Astrocyte of the spinal cord (primary cell): ENCODE measurements around the gene CRCP.
A peak's percentile ranks its signal among the peaks of the same experiment; 100 is the strongest.
"Not testable (repeated sequence)": the region's sequence is repeated elsewhere in the genome, so short reads cannot be mapped to it uniquely, and the experiment has no call there.

Source experiments
- DNase-seq: peaks from one replicate; pipeline ENCODE4 v3.0.0; 2011; ENCODE audit warnings: low read depth, low spot score
- H3K4me3 ChIP-seq: 2 replicates; pipeline ENCODE4 v1.5.1; 2011; ENCODE audit warnings: low read depth, mild to moderate bottlenecking, low read length, moderate library complexity
- CTCF ChIP-seq: IDR thresholded peaks from 2 replicates; pipeline ENCODE4 v1.5.1; 2012; ENCODE audit warnings: low read depth, mild to moderate bottlenecking, low read length, inconsistent platforms
- in situ Hi-C: cut with HindIII; loops from 2 replicates; pipeline ENCODE4 v1.10.0; 2017; ENCODE audit warnings: low sequenced_read_pairs

CRCP gene

GRCh38 chr7:66114743-66115649 lies at the start of gene CRCP:
Gene CRCP, plus strand, starts transcription at chr7:66114847. Its CDS starts 116 bp downstream, at chr7:66114963.
- in situ Hi-C loops, result no loop called here
- peak within 1 kb of the TSS; percentile 92 for H3K4me3 ChIP-seq
- peak; percentile 81 for DNase-seq
- no peak for TF ChIP-seq CTCF

DNA sequence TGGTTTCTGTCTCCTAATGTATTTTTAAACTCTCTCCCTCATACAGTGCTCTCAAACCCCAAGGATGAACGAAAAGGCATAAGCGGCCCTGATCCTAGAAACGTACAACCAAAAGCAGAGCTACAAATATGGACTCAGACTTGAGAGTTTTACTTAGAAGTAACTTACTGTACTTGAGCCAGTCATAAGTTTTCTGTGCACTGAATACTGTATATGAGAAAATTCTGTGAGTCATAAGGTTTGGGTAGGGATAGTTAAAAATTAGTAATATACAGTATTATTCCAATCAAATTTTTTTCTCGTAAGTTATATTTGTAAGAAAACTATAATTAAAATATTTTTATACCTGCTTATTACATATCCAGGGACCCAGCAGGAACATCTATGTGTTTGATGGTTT lies 44.9 kb upstream of the CRCP start:
- no peak for DNase-seq
- in situ Hi-C loops, result no loop called here
- no peak for TF ChIP-seq CTCF
- no peak overlapping the region for H3K4me3 ChIP-seq

DNA sequence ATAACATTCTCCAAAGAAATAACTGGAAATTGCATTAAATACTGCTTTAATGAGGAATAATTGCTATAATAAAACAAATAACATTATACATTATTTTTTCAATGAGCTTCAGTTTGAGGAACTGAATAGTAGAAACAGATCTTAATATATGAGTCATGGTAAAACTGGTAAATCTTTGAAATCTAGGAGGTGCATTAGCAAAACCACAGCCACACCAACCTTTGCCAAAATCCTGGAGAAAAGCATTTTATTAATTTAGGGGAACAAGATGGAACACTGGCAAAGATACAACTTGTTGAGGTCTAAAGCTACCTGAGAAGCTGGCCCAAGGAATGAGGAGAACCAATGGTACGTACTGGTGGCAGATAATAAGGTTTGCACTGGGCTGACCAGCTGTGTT lies 44.4 kb upstream of the CRCP start:
- DNase-seq, result peak; percentile 17
- no peak for TF ChIP-seq CTCF
- in situ Hi-C loops, result no loop called here
- H3K4me3 ChIP-seq, result no peak overlapping the region

GRCh38 chr7:66072208-66072607 lies 42.4 kb upstream of the CRCP start:
- DNase-seq, in situ Hi-C loops, H3K4me3 ChIP-seq: not testable (repeated sequence)

GRCh38 chr7:66075590-66076461 lies 38.8 kb upstream of the CRCP start, which contains the start of gene ASL:
Gene ASL, plus strand, starts transcription at chr7:66075819. Its CDS starts 263 bp downstream, at chr7:66076082.
- in situ Hi-C loops, result no loop called here

DNA sequence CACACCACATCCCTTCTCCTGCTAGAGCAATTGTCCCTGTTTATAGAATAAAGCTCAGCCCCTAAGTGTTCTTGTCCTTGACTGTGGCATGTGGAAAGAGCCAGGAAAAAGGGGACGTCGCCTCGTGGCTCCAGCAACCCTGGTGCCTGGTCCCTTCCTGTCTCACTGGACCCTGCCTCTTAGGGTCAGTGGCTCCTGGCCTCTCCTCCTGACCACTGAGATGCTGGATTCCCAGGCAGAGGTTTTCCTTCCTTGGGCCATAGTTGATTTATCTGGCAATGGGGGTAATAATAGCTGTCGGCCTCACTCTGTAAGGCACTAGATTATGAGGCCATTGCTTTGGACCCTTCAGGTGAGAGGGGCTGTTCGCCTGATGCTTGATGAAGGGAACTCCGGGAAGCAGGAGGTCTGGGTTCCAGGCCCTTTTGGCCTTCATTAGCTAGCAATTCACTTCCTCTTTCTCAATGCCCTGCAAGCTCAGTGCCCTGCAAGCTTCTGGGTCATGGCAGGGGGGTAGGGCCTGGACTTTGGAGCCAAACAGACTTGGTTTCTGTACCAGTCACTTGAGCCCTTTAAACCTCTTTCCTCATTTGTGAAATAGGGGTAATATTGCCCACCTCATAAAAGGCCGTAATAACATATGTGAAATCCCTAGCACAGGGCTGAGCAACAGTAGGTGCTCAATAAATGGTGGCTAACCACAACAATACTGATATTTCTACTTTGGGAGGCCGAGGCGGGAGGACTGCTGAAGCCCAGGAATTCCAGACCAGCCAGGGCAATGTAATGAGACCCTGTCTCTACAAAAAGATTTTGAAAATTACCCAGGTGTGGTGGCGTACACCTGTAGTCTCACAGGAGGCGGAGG lies 38.0 kb upstream of the CRCP start:
- DNase-seq, result no peak
- peak overlapping the region; percentile 80 for H3K4me3 ChIP-seq
- in situ Hi-C loops, result no loop called here
- TF ChIP-seq CTCF, result no peak

More at GRCh38 chr7:66075590-66076461, 38.8 kb upstream of the CRCP start, which contains the start of gene ASL:
- no peak for TF ChIP-seq CTCF
- H3K4me3 ChIP-seq, result peak within 1 kb of the TSS; percentile 80
- DNase-seq, result peak; percentile 88
